AG04449 (cell line): Measurements from ENCODE around the gene COL23A1.

Experiments used
- CTCF ChIA-PET: fragments of 350-600 bp; formaldehyde crosslinking; extraction: SDS; loops from one replicate; lab custom pipeline; 2021; ENCODE audit warnings: antibody characterized with exemption; lab: Yijun Ruan, JAX
- POLR2A ChIA-PET: fragments of 400-600, 350-600 bp; formaldehyde crosslinking; extraction: SDS; loops from one replicate; lab custom pipeline; 2020; ENCODE audit warnings: antibody characterized with exemption, inconsistent platforms; lab: Yijun Ruan, JAX
- DNase-seq: peaks from one replicate; pipeline ENCODE4 v3.0.0-alpha.2; 2010; ENCODE audit warnings: low read depth, low spot score
- H3K4me3 ChIP-seq: 2 replicates; pipeline ENCODE4 v1.5.1; 2011; ENCODE audit warnings: low read depth, mild to moderate bottlenecking, control low read depth, low read length
- TF ChIP-seq, protein P1 (sequence below): IDR thresholded peaks from one replicate; pipeline ENCODE4 v1.5.1; 2011; ENCODE audit warnings: mild to moderate bottlenecking, moderate library complexity, low read length, control low read depth, inconsistent platforms; ENCODE audit not compliant: insufficient read depth; ENCODE audit errors: missing control alignments

COL23A1 gene

DNA sequence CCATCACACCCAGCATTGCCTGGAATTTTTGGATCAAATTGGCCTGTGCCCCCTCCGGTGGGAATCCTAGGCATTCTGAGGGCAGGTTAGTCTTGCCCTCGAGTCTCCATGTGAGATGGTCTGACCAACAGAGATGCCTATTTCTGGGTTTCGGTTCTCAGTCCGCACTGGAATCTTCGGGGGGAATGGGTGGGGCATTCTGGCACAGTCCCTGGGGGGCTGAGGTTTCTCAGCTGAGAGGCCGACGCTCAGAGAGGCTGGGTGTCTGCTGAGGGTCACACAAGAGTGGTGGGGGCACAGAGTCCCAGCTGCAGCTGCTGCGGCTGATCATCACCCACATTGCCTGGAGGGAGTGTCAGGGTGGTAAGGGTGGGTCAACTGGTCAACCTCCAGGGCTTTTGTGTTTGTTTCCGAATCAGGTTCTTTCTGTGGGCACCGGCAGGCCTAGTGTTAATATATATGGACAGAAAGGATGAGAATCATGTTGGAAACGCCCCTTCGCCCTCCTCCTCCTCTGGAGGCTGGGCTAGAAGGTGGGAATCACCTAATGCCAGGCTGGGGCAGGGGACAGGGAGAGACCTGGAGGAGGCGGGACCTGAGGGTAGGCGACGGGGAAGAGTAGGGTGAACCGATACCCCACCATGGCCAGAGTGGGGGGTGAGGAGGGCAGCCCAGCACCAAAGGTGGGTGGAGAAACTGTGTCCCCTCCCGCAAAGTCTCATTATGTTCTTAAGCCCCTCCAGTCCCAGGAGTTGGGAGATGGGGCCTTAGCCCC lies 208.1 kb downstream of the COL23A1 start:
- TF ChIP-seq, protein P1, sequence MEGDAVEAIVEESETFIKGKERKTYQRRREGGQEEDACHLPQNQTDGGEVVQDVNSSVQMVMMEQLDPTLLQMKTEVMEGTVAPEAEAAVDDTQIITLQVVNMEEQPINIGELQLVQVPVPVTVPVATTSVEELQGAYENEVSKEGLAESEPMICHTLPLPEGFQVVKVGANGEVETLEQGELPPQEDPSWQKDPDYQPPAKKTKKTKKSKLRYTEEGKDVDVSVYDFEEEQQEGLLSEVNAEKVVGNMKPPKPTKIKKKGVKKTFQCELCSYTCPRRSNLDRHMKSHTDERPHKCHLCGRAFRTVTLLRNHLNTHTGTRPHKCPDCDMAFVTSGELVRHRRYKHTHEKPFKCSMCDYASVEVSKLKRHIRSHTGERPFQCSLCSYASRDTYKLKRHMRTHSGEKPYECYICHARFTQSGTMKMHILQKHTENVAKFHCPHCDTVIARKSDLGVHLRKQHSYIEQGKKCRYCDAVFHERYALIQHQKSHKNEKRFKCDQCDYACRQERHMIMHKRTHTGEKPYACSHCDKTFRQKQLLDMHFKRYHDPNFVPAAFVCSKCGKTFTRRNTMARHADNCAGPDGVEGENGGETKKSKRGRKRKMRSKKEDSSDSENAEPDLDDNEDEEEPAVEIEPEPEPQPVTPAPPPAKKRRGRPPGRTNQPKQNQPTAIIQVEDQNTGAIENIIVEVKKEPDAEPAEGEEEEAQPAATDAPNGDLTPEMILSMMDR, result no peak
- POLR2A ChIA-PET, result no interaction called here
- DNase-seq, result no peak
- no peak overlapping the region for H3K4me3 ChIP-seq
- CTCF ChIA-PET, result no interaction called here

DNA sequence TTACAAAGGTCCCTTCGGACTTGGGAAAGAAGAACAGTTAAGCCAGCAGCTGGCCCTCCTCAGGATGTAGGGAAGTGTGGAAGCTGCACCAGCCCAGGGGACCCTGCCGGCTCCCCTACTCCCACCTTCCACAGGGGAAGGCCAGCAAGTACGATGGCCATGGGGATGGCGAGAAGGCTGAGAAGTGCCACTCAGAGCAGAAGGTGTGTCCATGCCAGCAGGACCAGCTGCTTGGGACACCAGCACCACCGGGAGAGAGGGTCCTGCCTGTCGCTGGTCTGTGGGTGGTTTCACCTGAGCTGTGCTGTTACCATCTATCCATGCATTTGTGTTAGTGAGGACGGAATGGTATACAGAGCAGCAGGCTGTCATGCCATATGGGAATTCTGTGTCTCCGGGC lies 209.0 kb downstream of the COL23A1 start:
- DNase-seq, result no peak
- ChIA-PET POLR2A (no interaction called here), CTCF (no interaction called here)
- TF ChIP-seq, protein P1, result no peak
- H3K4me3 ChIP-seq, result no peak overlapping the region

DNA sequence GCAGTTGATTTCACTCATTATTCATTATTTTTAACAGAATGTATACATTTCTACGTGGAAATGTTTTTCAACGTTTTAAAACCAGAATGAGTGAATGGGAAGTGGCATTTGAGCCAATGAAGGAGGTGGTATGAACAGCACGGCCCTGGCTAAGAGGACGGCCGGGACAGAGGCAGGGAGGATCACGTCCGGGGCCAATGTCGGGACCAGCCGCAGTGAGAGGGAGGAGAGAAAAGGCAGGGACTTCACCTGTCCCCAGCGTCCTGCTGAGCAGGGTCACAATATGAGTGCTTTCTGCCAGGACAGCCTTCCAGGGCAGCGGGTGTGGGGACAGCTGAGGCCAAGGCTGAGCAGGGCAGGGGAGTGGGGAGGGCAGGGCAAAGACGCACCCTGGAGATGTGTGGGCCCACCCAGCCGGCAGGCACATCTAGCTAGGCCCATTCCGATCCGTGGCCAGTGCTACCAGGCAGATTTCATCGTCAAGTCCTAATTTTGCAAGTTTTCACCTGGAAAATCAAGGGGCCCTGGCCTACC lies 209.6 kb downstream of the COL23A1 start:
- TF ChIP-seq, protein P1, result no peak
- ChIA-PET POLR2A (no interaction called here), CTCF (no interaction called here)
- H3K4me3 ChIP-seq, result no peak overlapping the region
- DNase-seq, result no peak

DNA sequence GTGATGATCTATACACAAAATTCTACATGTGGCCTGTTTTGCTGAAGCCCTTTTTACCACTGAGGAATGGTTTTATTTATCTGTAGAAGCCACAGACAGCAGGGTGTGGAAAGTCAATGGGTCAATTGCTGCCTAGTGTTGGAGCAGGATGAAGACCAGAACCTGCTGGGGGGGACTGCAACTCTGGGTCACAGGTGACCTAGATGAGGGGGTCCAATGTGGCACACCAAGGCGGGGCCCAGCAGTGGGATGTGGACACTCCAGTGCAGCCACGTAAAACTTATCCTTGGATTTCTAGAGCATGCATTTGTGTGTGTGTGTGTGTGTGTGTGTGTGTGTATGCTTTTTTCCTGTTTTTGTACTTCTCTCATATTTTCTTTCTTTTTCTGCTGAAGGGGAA lies 210.1 kb downstream of the COL23A1 start:
- TF ChIP-seq, protein P1, result no peak
- no peak for DNase-seq
- ChIA-PET CTCF (no interaction called here), POLR2A (no interaction called here)
- H3K4me3 ChIP-seq, result no peak overlapping the region

DNA sequence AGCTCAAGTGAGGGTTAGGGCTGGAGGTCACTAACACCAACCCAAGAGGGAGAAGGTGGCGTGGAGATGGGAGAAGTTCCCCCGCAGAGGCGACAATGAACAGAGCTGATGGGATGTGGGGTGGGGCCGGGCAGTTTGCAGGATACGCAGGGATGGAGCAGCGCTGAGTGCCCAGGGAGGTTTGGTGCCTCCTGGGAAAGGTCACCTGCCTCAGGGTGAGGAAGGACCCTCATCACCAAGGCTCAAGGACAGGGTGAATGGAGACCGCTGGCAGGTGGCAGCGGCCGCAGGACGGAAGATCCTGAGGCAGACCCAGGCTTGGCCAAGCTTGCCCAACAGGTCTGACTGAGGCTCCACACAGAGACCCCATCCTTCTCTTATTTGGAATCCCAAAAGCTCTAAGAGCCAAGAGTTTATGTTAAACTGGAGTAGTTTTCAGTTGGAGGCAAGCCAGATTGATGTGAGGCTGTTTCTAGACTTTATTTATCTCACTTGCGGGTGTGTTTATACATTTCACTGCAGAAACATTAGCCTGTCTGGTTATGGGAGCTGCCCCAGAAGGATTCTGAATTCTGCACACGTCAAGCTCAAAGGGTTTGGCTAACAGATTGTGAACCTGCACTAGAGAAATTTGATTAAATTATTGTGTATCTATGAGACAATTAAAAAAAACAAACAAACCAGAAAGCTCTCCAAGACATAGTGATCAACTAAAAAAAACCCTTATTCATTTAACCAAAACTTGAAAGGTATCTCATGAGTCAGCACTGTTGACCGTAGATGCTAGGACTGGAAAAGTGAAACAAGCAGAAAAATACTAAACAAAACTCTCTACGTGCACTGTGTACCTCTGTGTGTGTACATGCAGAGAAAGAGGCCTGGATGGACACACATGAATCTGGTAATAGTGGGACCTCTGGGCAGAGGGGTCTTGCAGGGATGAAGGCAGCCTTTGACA lies 211.4 kb downstream of the COL23A1 start:
- CTCF ChIA-PET, result no interaction called here
- no peak overlapping the region for H3K4me3 ChIP-seq
- POLR2A ChIA-PET, result no interaction called here
- no peak for DNase-seq
- TF ChIP-seq, protein P1, result no peak
